ENCODE results near the gene EGFR.

Gene EGFR

GRCh38 chr7:55081068-55081467, 62.3 kb downstream of the EGFR start:
- no peak for DNase-seq (ENCODE audit: low read depth in 2 of 2)

GRCh38 chr7:55081472-55082227, 62.8 kb downstream of the EGFR start:
- DNase-seq (ENCODE audit: low read depth in 2 of 2): no peak

- no peak for DNase-seq (ENCODE audit: low read depth in 2 of 2)
Measured at GRCh38 chr7:55082228-55082603, 63.4 kb downstream of the EGFR start.

- DNase-seq (ENCODE audit: low read depth in 2 of 2): no peak
Measured at GRCh38 chr7:55083206-55083605, 64.4 kb downstream of the EGFR start.

- DNase-seq (ENCODE audit: low read depth in 2 of 2): no peak
Measured at GRCh38 chr7:55084307-55084706, 65.5 kb downstream of the EGFR start.

GRCh38 chr7:55085511-55086412, 66.9 kb downstream of the EGFR start:
- DNase-seq (ENCODE audit: low read depth in 2 of 2): no peak

- no peak for DNase-seq (ENCODE audit: low read depth in 2 of 2)
Measured at GRCh38 chr7:55086413-55087201, 67.8 kb downstream of the EGFR start.

- DNase-seq (ENCODE audit: low read depth in 2 of 2): no peak
Measured at GRCh38 chr7:55087521-55087961, 68.7 kb downstream of the EGFR start.

GRCh38 chr7:55088107-55088506, 69.3 kb downstream of the EGFR start:
- DNase-seq (ENCODE audit: low read depth in 2 of 2): no peak

GRCh38 chr7:55088620-55089019, 69.8 kb downstream of the EGFR start:
- no peak for DNase-seq (ENCODE audit: low read depth in 2 of 2)

- DNase-seq (ENCODE audit: low read depth in 2 of 2): no peak
Measured at GRCh38 chr7:55092186-55092974, 73.6 kb downstream of the EGFR start.

- no peak for DNase-seq (ENCODE audit: low read depth in 2 of 2)
Measured at GRCh38 chr7:55092975-55093373, 74.2 kb downstream of the EGFR start.

GRCh38 chr7:55093674-55094073, 74.9 kb downstream of the EGFR start:
- DNase-seq (ENCODE audit: low read depth in 2 of 2): no peak

- no peak for DNase-seq (ENCODE audit: low read depth in 2 of 2)
Measured at GRCh38 chr7:55094092-55094690, 75.4 kb downstream of the EGFR start.

GRCh38 chr7:55095672-55096071, 76.9 kb downstream of the EGFR start:
- DNase-seq (ENCODE audit: low read depth in 2 of 2): no peak

- no peak for DNase-seq (ENCODE audit: low read depth in 2 of 2)
Measured at GRCh38 chr7:55096323-55096722, 77.5 kb downstream of the EGFR start.

GRCh38 chr7:55097100-55097499, 78.3 kb downstream of the EGFR start:
- no peak for DNase-seq (ENCODE audit: low read depth in 2 of 2)

GRCh38 chr7:55099066-55099820, 80.4 kb downstream of the EGFR start:
- no peak for DNase-seq (ENCODE audit: low read depth in 2 of 2)

- DNase-seq (ENCODE audit: low read depth in 2 of 2): no peak
Measured at GRCh38 chr7:55099821-55100543, 81.2 kb downstream of the EGFR start.

Data from activated CD8-positive, alpha-beta memory T cell treated with anti-CD3 and anti-CD28 coated beads for 4 hours (primary cell).